Renal pelvis (tissue), 4 donors: Measurements from ENCODE around the gene ASCC2. TPM values are rescaled to one million over a fixed set of nuclear protein-coding genes. Genes with fewer than 3 reads are reported as not detected.
A peak's percentile ranks its signal among the peaks of the same experiment; 100 is the strongest.

Experiments used
- DNase-seq: peaks from one replicate; pipeline ENCODE4 v3.0.0-alpha.2; 2013
- polyA plus RNA-seq, 3 donors: library from polyadenylated mRNA; unstranded; fragments of 120-200 nt; gene quantifications; one replicate each; pipeline ENCODE4 v1.2.1, GENCODE V29; 2013; ENCODE audit not compliant: insufficient read length in 3 of 3

ASCC2 gene
- polyA plus RNA-seq, 3 donors, result 49.1 to 54.4 (median 52.1) TPM

GRCh38 chr22:29793396-29793795 lies 44.7 kb downstream of the ASCC2 start:
- no peak for DNase-seq

- no peak for DNase-seq
Measured at GRCh38 chr22:29790061-29790460, 48.0 kb downstream of the ASCC2 start.

- DNase-seq, result no peak
Measured at GRCh38 chr22:29788339-29789279, 49.5 kb downstream of the ASCC2 start.

GRCh38 chr22:29787371-29787980 lies 50.6 kb downstream of the ASCC2 start:
- no peak for DNase-seq

- DNase-seq, result no peak
Measured at GRCh38 chr22:29786031-29786430, 52.0 kb downstream of the ASCC2 start.

GRCh38 chr22:29784451-29785361 lies 53.4 kb downstream of the ASCC2 start:
- DNase-seq, result no peak

GRCh38 chr22:29782061-29782845 lies 55.8 kb downstream of the ASCC2 start:
- no peak for DNase-seq

GRCh38 chr22:29780748-29781676 lies 57.1 kb downstream of the ASCC2 start:
- DNase-seq, result no peak

- DNase-seq, result no peak
Measured at GRCh38 chr22:29780220-29780619, 57.9 kb downstream of the ASCC2 start.

GRCh38 chr22:29773233-29773632 lies 64.8 kb downstream of the ASCC2 start:
- no peak for DNase-seq

GRCh38 chr22:29772170-29772641 lies 65.9 kb downstream of the ASCC2 start:
- no peak for DNase-seq

- DNase-seq, result no peak
Measured at GRCh38 chr22:29769723-29770321, 68.3 kb downstream of the ASCC2 start.

- DNase-seq, result no peak
Measured at GRCh38 chr22:29768052-29768693, 69.9 kb downstream of the ASCC2 start.

- DNase-seq, result peak; percentile 91
Measured at GRCh38 chr22:29767171-29768051, 70.7 kb downstream of the ASCC2 start, which contains the start of gene UQCR10. Gene UQCR10, plus strand, starts transcription at chr22:29767369. Its CDS starts 30 bp downstream, at chr22:29767399.

- DNase-seq, result peak; percentile 96
Measured at GRCh38 chr22:29766632-29767170, 71.4 kb downstream of the ASCC2 start, which contains the start of gene ZMAT5. Gene ZMAT5, minus strand, starts transcription at chr22:29767007. Its CDS starts 18,463 bp downstream, at chr22:29748544.

- no peak for DNase-seq
Measured at GRCh38 chr22:29765905-29766631, 72.0 kb downstream of the ASCC2 start.

- DNase-seq, result no peak
Measured at GRCh38 chr22:29762263-29762662, 75.8 kb downstream of the ASCC2 start.
